Measurements from ENCODE around the gene GLYR1. TPM values are rescaled to one million over a fixed set of nuclear protein-coding genes. Genes with fewer than 3 reads are reported as not detected.

The GLYR1 gene
- total and polyA plus RNA-seq, 4 donors: 18.1 to 50.2 (median 40.6) TPM

GRCh38 chr16:4803401-4803844 is 43.7 kb downstream of the GLYR1 start:
- Histone ChIP-seq H3K4me3 (ENCODE audit: low read depth in 1 of 3, low read length in 3 of 3) (no peak overlapping the region), H3K4me1 (ENCODE audit: control insufficient read depth in 4 of 4, insufficient read depth in 4 of 4, low read length in 3 of 4) (peaks cover 0 to 37% (median 11%) of the 10 kb centered on the region in 4 donors), H3K9ac (ENCODE audit: low read depth in 1 of 2, low read length in 2 of 2) (no peak overlapping the region), H3K36me3 (ENCODE audit: control insufficient read depth in 4 of 4, insufficient read depth in 3 of 4, low read depth in 1 of 4, low read length in 3 of 4) (peaks cover 6 to 21% (median 9%) of the 10 kb centered on the region in 4 donors), H3K27me3 (ENCODE audit: control insufficient read depth in 4 of 4, insufficient read depth in 4 of 4, low read length in 3 of 4) (no peaks in the 10 kb centered on the region), H3K27ac (ENCODE audit: low read depth in 1 of 2, low read length in 2 of 2) (peak overlapping the region in 1 of 2 donors; percentile 47), H3K9me3 (ENCODE audit: control insufficient read depth in 4 of 4, low read length in 3 of 4) (no peaks in the 10 kb centered on the region)
- 62% methylated on average over 8 of the region's 8 CpGs for WGBS
- TF ChIP-seq RAD21 (IDR thresholded peaks at IDR 0.05) (no peak), GABPA (IDR thresholded peaks at IDR 0.05 in 1 of 2, conservative IDR thresholded peaks at IDR 0.05 in 1 of 2) (no peak), TAF1 (conservative IDR thresholded peaks at IDR 0.05) (no peak), RXRA (IDR thresholded peaks at IDR 0.05) (no peak), YY1 (IDR thresholded peaks at IDR 0.05) (no peak), MAX (IDR thresholded peaks at IDR 0.05) (no peak), HNF4A (conservative IDR thresholded peaks at IDR 0.05) (no peak), NR2F2 (IDR thresholded peaks at IDR 0.05) (no peak), EGR1 (IDR thresholded peaks at IDR 0.05; ENCODE audit: low read depth in 2 of 2) (no peak), JUND (IDR thresholded peaks at IDR 0.05) (no peak), FOXA1 (IDR thresholded peaks at IDR 0.05) (no peak), SP1 (IDR thresholded peaks at IDR 0.05) (no peak), HNF4G (IDR thresholded peaks at IDR 0.05) (no peak), FOXA2 (IDR thresholded peaks at IDR 0.05) (no peak), ZBTB33 (IDR thresholded peaks at IDR 0.05) (no peak)
- TF ChIP-seq, protein P1, sequence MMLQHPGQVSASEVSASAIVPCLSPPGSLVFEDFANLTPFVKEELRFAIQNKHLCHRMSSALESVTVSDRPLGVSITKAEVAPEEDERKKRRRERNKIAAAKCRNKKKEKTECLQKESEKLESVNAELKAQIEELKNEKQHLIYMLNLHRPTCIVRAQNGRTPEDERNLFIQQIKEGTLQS (IDR thresholded peaks at IDR 0.05): no peak
- TF ChIP-seq, protein P2, sequence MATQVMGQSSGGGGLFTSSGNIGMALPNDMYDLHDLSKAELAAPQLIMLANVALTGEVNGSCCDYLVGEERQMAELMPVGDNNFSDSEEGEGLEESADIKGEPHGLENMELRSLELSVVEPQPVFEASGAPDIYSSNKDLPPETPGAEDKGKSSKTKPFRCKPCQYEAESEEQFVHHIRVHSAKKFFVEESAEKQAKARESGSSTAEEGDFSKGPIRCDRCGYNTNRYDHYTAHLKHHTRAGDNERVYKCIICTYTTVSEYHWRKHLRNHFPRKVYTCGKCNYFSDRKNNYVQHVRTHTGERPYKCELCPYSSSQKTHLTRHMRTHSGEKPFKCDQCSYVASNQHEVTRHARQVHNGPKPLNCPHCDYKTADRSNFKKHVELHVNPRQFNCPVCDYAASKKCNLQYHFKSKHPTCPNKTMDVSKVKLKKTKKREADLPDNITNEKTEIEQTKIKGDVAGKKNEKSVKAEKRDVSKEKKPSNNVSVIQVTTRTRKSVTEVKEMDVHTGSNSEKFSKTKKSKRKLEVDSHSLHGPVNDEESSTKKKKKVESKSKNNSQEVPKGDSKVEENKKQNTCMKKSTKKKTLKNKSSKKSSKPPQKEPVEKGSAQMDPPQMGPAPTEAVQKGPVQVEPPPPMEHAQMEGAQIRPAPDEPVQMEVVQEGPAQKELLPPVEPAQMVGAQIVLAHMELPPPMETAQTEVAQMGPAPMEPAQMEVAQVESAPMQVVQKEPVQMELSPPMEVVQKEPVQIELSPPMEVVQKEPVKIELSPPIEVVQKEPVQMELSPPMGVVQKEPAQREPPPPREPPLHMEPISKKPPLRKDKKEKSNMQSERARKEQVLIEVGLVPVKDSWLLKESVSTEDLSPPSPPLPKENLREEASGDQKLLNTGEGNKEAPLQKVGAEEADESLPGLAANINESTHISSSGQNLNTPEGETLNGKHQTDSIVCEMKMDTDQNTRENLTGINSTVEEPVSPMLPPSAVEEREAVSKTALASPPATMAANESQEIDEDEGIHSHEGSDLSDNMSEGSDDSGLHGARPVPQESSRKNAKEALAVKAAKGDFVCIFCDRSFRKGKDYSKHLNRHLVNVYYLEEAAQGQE (IDR thresholded peaks at IDR 0.05): no peak
- TF ChIP-seq, protein P3, sequence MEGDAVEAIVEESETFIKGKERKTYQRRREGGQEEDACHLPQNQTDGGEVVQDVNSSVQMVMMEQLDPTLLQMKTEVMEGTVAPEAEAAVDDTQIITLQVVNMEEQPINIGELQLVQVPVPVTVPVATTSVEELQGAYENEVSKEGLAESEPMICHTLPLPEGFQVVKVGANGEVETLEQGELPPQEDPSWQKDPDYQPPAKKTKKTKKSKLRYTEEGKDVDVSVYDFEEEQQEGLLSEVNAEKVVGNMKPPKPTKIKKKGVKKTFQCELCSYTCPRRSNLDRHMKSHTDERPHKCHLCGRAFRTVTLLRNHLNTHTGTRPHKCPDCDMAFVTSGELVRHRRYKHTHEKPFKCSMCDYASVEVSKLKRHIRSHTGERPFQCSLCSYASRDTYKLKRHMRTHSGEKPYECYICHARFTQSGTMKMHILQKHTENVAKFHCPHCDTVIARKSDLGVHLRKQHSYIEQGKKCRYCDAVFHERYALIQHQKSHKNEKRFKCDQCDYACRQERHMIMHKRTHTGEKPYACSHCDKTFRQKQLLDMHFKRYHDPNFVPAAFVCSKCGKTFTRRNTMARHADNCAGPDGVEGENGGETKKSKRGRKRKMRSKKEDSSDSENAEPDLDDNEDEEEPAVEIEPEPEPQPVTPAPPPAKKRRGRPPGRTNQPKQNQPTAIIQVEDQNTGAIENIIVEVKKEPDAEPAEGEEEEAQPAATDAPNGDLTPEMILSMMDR (IDR thresholded peaks at IDR 0.05; ENCODE audit: low read depth, low read length, missing input control): no peak
- DNase-seq (ENCODE audit: low spot score): no peak
